Measurements from ENCODE around the gene WNK1.

DNA sequence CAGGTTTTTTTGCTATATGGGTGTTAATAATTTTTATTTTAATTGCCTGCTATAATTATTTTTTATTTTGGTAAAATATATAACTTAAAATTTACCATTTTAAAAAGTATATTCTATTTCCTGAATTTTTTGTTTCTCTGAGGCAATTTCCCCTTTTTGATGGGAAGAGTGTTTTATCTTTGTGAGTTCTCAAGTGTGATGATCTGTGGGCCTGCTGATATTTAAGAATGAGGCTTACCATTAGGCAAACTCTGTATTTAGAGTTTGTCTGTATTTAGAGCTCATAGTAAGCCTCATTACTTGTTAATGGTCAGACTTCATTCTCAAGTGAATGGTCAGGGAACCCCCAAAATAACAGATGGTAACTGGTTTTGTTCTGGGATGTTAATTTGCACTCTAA is 48.0 kb downstream of the WNK1 start:
- TF ChIP-seq POLR2A (IDR thresholded peaks at IDR 0.05), result no peak
- TF ChIP-seq, protein P1, sequence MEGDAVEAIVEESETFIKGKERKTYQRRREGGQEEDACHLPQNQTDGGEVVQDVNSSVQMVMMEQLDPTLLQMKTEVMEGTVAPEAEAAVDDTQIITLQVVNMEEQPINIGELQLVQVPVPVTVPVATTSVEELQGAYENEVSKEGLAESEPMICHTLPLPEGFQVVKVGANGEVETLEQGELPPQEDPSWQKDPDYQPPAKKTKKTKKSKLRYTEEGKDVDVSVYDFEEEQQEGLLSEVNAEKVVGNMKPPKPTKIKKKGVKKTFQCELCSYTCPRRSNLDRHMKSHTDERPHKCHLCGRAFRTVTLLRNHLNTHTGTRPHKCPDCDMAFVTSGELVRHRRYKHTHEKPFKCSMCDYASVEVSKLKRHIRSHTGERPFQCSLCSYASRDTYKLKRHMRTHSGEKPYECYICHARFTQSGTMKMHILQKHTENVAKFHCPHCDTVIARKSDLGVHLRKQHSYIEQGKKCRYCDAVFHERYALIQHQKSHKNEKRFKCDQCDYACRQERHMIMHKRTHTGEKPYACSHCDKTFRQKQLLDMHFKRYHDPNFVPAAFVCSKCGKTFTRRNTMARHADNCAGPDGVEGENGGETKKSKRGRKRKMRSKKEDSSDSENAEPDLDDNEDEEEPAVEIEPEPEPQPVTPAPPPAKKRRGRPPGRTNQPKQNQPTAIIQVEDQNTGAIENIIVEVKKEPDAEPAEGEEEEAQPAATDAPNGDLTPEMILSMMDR (IDR thresholded peaks at IDR 0.05), result no peak
- TF ChIP-seq EP300 (IDR thresholded peaks at IDR 0.05), result no peak
